ENCODE results near the gene FOXA3.

- no peak for TF ChIP-seq CTCF (conservative IDR thresholded peaks at IDR 0.05 in 1 of 2, IDR thresholded peaks at IDR 0.05 in 1 of 2; ENCODE audit: extremely low read depth in 1 of 2, insufficient read depth in 1 of 2, low read depth in 1 of 2, low read length in 2 of 2)
- TF ChIP-seq EZH2 (IDR thresholded peaks at IDR 0.05; ENCODE audit: borderline replicate concordance, low read length): no peak
Observed at GRCh38 chr19:45821103-45821521, 43.0 kb upstream of the FOXA3 start.

Measured in mammary epithelial cell (primary cell).